Measurements from ENCODE around the gene SCP2D1.

DNA sequence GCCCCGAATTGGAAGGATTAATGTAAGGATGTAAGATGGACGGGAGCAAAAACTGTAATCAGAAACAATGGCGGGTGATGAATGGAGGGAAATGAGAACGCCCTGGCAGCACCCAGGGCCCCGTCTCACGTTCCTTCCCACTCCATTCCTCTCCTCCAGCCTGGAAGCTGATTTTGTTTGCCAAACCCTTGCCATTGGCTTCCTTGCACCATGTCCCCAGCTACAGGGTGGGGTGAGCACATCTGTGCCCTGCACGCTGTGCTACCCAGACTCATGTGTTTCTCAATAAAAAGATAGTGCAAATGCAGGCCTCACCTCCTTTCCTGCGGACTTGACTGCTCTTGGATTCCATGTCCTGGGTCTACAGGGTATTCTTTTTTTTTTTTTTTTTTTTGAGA lies 26.7 kb downstream of the SCP2D1 start:
- TF ChIP-seq, protein P1, sequence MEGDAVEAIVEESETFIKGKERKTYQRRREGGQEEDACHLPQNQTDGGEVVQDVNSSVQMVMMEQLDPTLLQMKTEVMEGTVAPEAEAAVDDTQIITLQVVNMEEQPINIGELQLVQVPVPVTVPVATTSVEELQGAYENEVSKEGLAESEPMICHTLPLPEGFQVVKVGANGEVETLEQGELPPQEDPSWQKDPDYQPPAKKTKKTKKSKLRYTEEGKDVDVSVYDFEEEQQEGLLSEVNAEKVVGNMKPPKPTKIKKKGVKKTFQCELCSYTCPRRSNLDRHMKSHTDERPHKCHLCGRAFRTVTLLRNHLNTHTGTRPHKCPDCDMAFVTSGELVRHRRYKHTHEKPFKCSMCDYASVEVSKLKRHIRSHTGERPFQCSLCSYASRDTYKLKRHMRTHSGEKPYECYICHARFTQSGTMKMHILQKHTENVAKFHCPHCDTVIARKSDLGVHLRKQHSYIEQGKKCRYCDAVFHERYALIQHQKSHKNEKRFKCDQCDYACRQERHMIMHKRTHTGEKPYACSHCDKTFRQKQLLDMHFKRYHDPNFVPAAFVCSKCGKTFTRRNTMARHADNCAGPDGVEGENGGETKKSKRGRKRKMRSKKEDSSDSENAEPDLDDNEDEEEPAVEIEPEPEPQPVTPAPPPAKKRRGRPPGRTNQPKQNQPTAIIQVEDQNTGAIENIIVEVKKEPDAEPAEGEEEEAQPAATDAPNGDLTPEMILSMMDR (IDR thresholded peaks at IDR 0.05; ENCODE audit: low read depth, low read length) = no peak
- TF ChIP-seq, protein P2, sequence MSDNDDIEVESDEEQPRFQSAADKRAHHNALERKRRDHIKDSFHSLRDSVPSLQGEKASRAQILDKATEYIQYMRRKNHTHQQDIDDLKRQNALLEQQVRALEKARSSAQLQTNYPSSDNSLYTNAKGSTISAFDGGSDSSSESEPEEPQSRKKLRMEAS (IDR thresholded peaks at IDR 0.05; ENCODE audit: low read depth, low read length) = no peak
- no peak for TF ChIP-seq MYC (IDR thresholded peaks at IDR 0.05; ENCODE audit: low read depth, low read length)
